NCI-H774 (cell line): ENCODE data around the gene RBM45.
"Not testable (repeated sequence)": the region's sequence is repeated elsewhere in the genome, so short reads cannot be mapped to it uniquely, and the experiment has no call there.

Experiments used
- DNase-seq: peaks from one replicate; lab custom pipeline; 2025; lab: John Stamatoyannopoulos, UW

The RBM45 gene

GRCh38 chr2:178108176-178108575 lies 4.1 kb upstream of the RBM45 start:
- DNase-seq = no peak

- DNase-seq = peak; percentile 53
Observed at GRCh38 chr2:178109813-178110212, 2.4 kb upstream of the RBM45 start.

- no peak for DNase-seq
Observed at GRCh38 chr2:178110681-178111080, 1.6 kb upstream of the RBM45 start.

DNA sequence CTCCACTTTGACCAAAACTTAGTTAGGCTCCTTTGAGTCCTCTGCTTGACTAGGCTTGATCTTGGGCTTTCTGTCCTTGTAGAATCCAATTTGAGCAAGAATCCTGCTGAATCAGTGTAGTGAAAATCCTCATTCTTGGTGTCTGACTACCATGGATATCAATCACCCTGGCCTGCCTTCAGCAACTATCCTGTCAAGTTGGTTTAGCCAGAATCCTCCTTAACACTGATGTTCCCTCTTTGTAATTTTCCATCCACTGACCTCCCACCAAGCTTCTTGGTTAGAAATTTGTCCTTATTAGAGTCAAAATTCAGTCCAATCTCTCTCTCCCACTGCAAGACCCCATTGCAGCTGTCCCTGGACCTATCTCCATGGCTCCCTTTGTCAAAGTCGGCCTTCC lies 494 bp upstream of the RBM45 start:
- no peak for DNase-seq

- DNase-seq = no peak
Observed at GRCh38 chr2:178114462-178114861, 2.2 kb downstream of the RBM45 start.

DNA sequence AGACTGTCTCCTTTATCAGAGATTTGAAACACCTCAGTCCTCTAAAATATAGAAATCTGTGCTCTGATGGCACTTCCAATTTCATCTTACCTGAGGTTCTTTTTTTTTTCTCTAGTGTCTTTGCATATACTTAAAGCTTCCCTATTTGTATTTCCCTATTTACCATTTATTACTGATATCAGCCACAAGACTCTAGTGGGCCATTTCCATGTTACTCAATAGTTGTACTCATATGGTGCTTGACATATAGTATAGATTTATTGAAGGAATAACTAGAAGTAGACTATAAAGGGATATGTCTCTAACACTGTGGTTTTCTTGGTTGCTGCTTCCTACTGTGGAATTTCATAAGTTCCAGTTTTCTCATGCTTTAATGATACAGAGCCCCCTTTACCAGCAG lies 3.0 kb downstream of the RBM45 start:
- DNase-seq = no peak

DNA sequence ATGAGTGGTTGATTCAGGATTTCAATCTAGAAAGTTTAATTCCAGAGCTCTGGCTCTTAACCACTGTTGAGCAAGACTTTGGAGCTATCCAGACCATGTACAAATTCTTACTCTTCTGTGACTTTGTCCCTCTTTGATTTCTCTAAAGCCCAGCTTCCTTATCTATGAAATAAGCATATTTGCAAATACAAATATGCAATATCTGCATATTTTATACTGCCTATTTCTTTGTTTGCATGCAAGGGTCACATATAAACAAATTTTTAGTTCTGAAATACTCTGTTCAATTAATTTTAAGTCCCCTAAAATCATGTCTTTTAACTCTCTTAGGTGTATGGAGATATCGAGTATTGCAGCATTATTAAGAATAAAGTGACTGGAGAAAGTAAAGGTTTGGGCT lies 5.5 kb downstream of the RBM45 start:
- no peak for DNase-seq

- no peak for DNase-seq
Observed at GRCh38 chr2:178119179-178119922, 7.1 kb downstream of the RBM45 start.

DNA sequence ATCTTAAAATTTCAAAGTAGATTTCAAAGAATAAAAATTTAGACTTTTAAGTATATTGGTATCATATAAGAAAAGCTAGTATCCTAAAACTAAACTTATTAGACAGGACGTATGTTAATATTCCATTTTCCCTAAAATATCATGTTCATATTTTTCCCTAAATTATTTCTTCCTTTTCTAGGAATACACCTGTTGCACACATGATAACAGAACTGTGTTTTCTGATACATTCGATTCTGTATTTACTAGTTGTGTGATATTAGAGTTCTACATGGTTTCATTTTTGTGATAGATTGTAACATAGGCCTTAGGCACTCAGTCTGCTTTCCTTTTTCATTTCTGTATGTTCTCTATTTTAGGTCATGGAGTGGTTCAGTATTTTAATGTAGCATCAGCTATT lies 10.9 kb downstream of the RBM45 start:
- no peak for DNase-seq

GRCh38 chr2:178125125-178125524 lies 12.9 kb downstream of the RBM45 start:
- DNase-seq = no peak

- DNase-seq = no peak
Observed at GRCh38 chr2:178125862-178126261, 13.6 kb downstream of the RBM45 start.

- DNase-seq = no peak
Observed at GRCh38 chr2:178128836-178129630, 16.8 kb downstream of the RBM45 start.

DNA sequence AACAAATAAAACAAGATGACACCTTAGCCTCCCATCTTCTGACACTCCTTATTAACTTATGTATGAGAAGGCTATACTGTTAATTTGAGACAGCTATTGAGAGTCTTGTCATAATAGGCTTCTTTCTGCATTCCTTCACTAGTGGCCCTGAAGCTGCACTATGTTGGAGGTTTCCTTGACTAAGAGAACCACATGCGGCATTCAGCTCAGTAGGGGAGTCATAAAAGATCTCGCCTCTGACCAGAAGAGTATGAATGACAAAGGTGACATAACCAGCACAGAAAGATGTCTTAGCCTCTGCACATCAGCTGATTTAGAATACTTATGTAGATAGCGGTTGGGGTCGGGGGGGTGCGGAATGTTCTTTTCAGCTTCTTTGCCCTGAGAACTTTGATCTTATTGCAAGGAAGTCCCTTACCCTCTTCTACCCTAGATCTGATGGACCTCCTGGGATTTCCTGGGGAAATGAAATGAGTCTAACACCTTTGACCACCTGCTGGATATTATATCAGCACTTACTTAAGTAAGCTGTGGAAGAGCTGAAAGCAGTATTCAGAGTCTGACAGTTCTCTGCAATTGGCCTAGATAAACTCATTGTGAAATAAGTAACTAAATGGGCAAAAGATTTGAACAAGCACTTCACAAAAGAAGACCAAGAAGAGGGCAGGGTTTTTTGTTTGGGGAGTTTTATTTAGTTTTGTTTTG lies 24.2 kb downstream of the RBM45 start:
- no peak for DNase-seq

DNA sequence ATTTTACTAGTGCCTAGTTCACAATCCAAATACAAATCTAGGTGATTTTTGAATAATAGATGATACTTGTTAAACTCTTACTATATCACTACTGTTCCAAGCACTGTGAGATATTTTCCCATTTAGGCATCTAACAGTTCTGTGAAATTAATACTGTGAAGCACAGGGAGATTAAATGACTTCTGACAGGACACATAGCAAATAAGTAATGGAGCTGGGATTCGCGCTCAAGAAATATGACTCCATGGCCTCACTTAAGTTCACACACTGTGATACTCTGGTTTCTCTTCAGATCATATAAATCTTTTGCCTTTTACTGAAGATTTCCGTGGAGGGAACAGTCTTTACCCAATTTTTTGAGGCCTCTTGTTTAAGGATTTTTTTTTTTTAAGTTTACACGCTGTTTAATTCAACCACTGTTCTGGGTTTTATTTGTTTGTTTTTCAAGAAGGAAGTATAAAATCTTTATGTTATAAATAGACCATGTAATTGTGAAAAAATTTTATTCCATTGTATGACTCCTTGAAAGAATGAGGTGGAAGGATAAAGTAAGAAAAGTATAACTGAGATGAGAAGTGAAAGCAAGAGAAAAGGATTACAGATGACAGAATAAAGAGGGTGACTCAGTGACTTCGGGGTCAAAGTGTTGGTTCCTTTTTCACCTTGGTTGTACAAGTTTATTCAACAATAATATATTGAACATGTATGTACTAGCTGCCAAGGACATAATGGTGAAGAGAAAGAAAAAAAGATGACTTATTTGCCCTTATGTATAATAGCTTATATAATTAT lies 30.2 kb downstream of the RBM45 start:
- no peak for DNase-seq

- DNase-seq = no peak
Observed at GRCh38 chr2:178143481-178143880, 31.2 kb downstream of the RBM45 start.

- DNase-seq = peak; percentile 35
Observed at GRCh38 chr2:178152033-178152432, 39.8 kb downstream of the RBM45 start.

DNA sequence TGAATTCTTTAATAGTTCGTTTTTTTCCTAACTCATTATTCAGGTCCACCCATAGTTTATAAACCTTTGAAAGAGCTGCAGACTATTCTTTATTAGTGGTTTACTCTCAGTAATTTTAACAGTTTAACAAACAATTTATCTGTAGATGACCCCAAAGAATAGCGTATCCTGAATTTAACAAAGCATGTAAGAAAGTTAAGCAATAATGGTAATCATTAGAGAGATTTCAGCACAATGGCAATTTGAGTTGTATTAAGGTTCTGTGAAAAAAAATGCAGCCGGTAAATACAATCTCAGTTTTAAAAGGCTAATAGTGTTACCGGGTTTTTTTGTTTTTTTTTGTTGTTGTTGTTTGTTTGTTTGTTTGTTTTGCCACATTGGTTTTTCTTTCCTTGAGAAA lies 40.3 kb downstream of the RBM45 start:
- no peak for DNase-seq

GRCh38 chr2:178152977-178153376 lies 40.7 kb downstream of the RBM45 start:
- DNase-seq = no peak

- not testable (repeated sequence) for DNase-seq
Observed at GRCh38 chr2:178153878-178154277, 41.6 kb downstream of the RBM45 start.

DNA sequence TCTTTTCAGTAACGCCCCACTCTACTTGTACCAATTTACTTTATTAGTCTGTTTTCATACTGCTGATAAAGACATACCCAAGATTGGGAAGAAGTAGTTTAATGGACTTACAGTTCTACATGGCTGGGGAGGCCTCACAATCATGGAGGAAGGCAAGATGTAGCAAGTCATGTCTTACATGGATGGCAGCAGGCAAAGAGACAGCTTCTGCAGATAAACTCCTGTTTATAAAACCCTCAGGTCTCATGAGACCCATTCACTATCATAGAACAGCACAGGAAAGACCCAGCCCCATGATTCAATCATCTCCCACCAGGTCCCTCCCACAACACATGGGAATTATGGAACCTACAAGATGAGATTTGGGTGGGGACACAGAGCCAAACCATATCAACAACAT lies 43.3 kb downstream of the RBM45 start:
- DNase-seq = no peak

GRCh38 chr2:178157574-178157973 lies 45.3 kb downstream of the RBM45 start:
- DNase-seq = no peak

DNA sequence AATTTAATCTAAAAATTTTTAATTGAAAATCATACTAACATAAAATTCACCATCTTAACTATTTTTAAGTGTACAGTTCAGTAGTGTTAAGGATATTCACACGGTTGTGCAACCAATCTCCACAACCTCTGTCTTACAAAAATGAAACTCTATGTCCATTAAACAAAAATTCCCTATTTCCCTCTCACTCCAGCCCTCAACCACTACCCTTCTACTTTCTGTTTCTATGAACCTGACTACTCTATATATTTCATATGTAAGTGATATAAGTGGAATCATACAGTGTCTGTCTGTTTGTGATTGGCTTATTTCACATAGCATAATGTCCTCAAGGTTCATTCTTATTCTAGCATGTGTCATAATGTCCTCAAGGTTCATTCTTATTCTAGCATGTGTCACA lies 47.7 kb downstream of the RBM45 start:
- no peak for DNase-seq
